Aorta (tissue), 5 donors: ENCODE data around the gene WDR11. TPM values are rescaled to one million over a fixed set of nuclear protein-coding genes. Genes with fewer than 3 reads are reported as not detected.
"Not testable (repeated sequence)": the region's sequence is repeated elsewhere in the genome, so short reads cannot be mapped to it uniquely, and the experiment has no call there.

Experiments
- ATAC-seq: fragments of 200-7000 bp; cut with Tn5 transposase; one replicate; pipeline ENCODE4 v1.9.1; 2022; ENCODE audit warnings: moderate library complexity; ENCODE audit not compliant: low FRiP score
- DNase-seq, 2 donors: peaks; one replicate each; pipeline ENCODE4 v3.0.0-alpha.2; 2020
- H3K27ac ChIP-seq, 2 donors: one replicate each; pipeline ENCODE4 v1.5.1; 2013; ENCODE audit warnings: low read length in 2 of 2, mild to moderate bottlenecking in 2 of 2, moderate library complexity in 2 of 2, control low read depth in 1 of 2, inconsistent platforms in 1 of 2, low read depth in 1 of 2
- H3K27me3 ChIP-seq, 2 donors: one replicate each; pipeline ENCODE4 v1.6.1; 2013; ENCODE audit warnings: control low read depth in 1 of 2, low read length in 1 of 2, mild to moderate bottlenecking in 1 of 2, moderate library complexity in 1 of 2; ENCODE audit not compliant: insufficient read depth in 2 of 2, control insufficient read depth in 1 of 2
- H3K36me3 ChIP-seq, 2 donors: one replicate each; pipeline ENCODE4 v1.6.1; 2013; ENCODE audit warnings: control low read depth in 1 of 2, low read length in 1 of 2, mild to moderate bottlenecking in 1 of 2; ENCODE audit not compliant: insufficient read depth in 2 of 2, control insufficient read depth in 1 of 2
- H3K4me1 ChIP-seq, 2 donors: one replicate each; pipeline ENCODE4 v1.6.1; 2013; ENCODE audit warnings: low read length in 2 of 2, control low read depth in 1 of 2, mild to moderate bottlenecking in 1 of 2, moderate library complexity in 1 of 2; ENCODE audit not compliant: insufficient read depth in 2 of 2, control insufficient read depth in 1 of 2
- H3K4me3 ChIP-seq, 2 donors: one replicate each; pipeline ENCODE4 v1.5.1; 2013; ENCODE audit warnings: low read length in 2 of 2, control low read depth in 1 of 2, mild to moderate bottlenecking in 1 of 2
- H3K9me3 ChIP-seq: one replicate; pipeline ENCODE4 v1.6.1; 2013; ENCODE audit warnings: mild to moderate bottlenecking, low read length; ENCODE audit not compliant: control insufficient read depth
- WGBS, 2 donors: extraction: QIAGEN DNeasy Blood & Tissue Kit; methylation state at CpG; one replicate each; pipeline ENCODE4 v1.1.7; 2013; 5-methylcytosine and 5-hydroxymethylcytosine counted together
- intact Hi-C, 2 donors: fragments of 100-400 bp; cut with DNase I; formaldehyde crosslinking; loops; one replicate each; pipeline versions ENCODE4 v1.14.2 to v1.15.0; 2022
- polyA plus RNA-seq, 2 donors: library from polyadenylated mRNA; stranded (reverse); fragments of 200-250 nt; gene quantifications; one replicate each; pipeline ENCODE4 v1.2.3, GENCODE V29; 2013
- total RNA-seq, 2 donors: library from RNA; stranded (reverse); fragmentation: NEBNext Ultra II Directional; extraction: Animal tissue kit (Norgen Biotek cat#: 25700); gene quantifications; one replicate each; pipeline ENCODE4 v1.2.1, GENCODE V29; 2021
- donor health status: healthy with polysubstance abuse.
- donor health status: Bipolar disorder and iron deficiency.
- donor health status: DM: no; HTN: no; CAD: no.
- donor health status: DM: no; HTN: no; CAD: no.
- donor health status: DM: yes; HTN: yes; CAD: no.

WDR11 gene
- total and polyA plus RNA-seq, 4 donors, result 15.4 to 72.4 (median 40.5) TPM

DNA sequence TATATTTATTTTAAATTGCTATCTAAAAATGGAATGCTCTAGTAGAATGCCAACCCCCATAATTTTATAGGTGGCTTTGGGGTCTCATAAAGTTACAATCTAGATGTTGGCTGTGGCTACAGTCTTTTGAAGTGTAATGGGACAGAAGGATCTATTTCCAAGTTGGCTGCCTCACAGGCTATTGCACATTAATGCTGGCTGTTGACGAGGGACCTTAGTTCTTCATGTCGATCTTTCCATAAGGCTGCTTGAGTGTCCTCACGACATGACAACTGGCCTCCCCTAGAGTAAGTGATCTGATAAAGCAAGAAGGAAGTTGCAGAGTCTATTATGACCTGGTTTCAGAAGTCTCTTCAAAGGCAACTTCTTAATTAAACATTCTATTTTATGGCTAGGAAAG is 36.3 kb downstream of the WDR11 start:
- Histone ChIP-seq H3K27ac (no peak overlapping the region), H3K27me3 (no peaks in the 10 kb centered on the region), H3K9me3 (no peaks in the 10 kb centered on the region), H3K36me3 (peaks cover 10 to 14% of the 10 kb centered on the region in 2 donors), H3K4me3 (no peak overlapping the region), H3K4me1 (no peaks in the 10 kb centered on the region)
- intact Hi-C loops, result no loop called here
- DNase-seq (no peak), ATAC-seq (no peak)
- WGBS, 2 donors, result 85 to 88% methylated on average over 3 of the region's 3 CpGs

DNA sequence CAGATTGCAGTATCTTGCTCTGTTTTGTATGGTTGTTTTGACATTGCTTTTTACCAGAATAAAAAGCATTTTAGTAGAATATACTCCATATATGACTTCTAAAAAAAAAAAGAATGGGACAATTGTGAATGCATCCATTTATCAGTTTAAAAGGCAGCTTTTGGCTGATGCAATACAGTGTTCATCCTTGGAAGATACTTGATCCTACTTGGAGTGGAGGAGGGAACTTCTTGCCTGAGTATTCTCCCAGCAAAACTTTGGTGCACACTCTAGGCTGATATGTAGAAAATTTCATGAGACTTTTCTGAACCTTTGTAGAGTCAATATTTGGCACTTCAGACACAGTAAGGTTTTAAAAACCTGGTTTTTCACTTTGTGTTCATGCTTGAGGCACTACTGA is 40.2 kb downstream of the WDR11 start:
- Histone ChIP-seq H3K27ac (no peak overlapping the region), H3K4me1 (no peaks in the 10 kb centered on the region), H3K4me3 (no peak overlapping the region), H3K36me3 (peaks cover 4 to 7% of the 10 kb centered on the region in 2 donors), H3K9me3 (no peaks in the 10 kb centered on the region), H3K27me3 (no peaks in the 10 kb centered on the region)
- ATAC-seq (no peak), DNase-seq (no peak)
- intact Hi-C loops, result no loop called here

DNA sequence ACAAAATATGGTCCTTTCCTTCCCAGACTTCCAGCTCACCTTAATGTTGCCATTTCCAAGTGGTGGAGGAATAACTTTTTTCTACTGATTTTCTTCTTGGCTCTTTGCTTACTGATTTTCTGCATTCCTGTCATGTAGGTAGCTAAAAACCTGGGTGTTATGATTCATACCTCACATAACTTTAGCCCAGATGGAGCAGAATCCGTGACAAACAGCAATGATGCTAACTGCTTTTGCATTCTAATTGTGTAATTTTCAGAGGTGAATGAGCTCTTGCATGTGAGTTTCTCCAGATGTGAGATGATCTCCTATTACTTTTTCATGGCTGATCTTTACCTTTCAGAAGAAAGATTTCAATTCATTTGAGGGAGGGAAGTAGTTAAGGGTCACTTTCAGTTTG is 43.4 kb downstream of the WDR11 start:
- H3K36me3 ChIP-seq, result peaks cover 4 to 9% of the 10 kb centered on the region in 2 donors
- H3K4me1 ChIP-seq, result no peaks in the 10 kb centered on the region
- DNase-seq (no peak), ATAC-seq (no peak)
- no peak overlapping the region for H3K4me3 ChIP-seq
- WGBS, 2 donors, result 84 to 89% methylated on average over 1 of the region's 1 CpG
- no peaks in the 10 kb centered on the region for H3K27me3 ChIP-seq
- H3K27ac ChIP-seq, result no peak overlapping the region
- no peaks in the 10 kb centered on the region for H3K9me3 ChIP-seq
- intact Hi-C loops, result no loop called here

DNA sequence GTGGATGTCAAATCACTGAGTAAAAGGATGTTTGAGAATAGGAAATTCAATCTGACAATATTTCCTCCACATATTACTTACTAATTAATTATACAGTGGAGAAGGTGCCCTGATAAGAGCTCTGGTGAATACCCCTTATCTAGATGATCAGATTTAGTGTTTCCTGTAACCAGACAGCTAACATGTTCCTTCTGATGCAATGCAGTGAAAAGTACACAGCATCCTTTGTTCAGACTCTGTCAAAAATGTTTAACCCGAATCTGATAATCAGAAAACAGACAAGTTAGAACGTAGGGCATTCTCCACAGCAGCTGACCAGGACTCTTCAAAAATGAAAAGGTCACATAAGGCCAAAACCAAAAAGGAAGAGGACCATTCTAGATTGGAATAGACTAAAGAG is 46.2 kb downstream of the WDR11 start:
- H3K4me3 ChIP-seq, result no peak overlapping the region
- H3K4me1 ChIP-seq, result no peaks in the 10 kb centered on the region
- peaks cover 3 to 11% of the 10 kb centered on the region in 2 donors for H3K36me3 ChIP-seq
- H3K27me3 ChIP-seq, result no peaks in the 10 kb centered on the region
- DNase-seq (no peak), ATAC-seq (no peak)
- H3K9me3 ChIP-seq, result no peaks in the 10 kb centered on the region
- intact Hi-C loops, result no loop called here
- WGBS, 2 donors, result 65 to 79% methylated on average over 2 of the region's 2 CpGs
- no peak overlapping the region for H3K27ac ChIP-seq

DNA sequence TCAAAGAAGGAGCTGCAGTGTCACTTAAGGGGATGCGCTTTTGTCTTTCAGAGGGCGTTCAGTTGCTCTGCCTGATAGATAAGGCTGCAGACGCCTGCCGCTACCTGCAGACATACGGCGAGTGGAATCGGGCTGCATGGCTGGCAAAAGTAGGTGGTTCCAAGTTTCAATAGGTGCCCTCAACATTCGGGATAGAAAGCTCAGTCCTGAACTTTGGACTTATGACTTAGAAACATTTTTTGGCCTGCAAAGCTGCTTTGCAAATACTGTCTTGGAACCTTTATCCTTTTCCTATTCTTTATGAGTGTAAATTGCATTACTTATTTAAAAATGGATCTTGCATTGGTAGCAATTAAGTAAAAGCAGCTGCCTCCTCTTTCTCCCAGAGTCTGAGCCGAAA is 54.1 kb downstream of the WDR11 start:
- intact Hi-C loops, result no loop called here
- Histone ChIP-seq H3K9me3 (peaks cover 2% of the 10 kb centered on the region), H3K27me3 (no peaks in the 10 kb centered on the region), H3K27ac (no peak overlapping the region), H3K4me3 (no peak overlapping the region), H3K4me1 (no peaks in the 10 kb centered on the region), H3K36me3 (peaks cover 30 to 38% of the 10 kb centered on the region in 2 donors)
- WGBS, 2 donors, result 93 to 98% methylated on average over 9 of the region's 9 CpGs
- ATAC-seq (no peak), DNase-seq (peak in 1 of 2 donors; percentile 41)

- ATAC-seq (no peak), DNase-seq (no peak)
- WGBS, 2 donors, result 67 to 84% methylated on average over 9 of the region's 9 CpGs
Observed at GRCh38 chr10:120917521-120918250, 66.5 kb downstream of the WDR11 start.

GRCh38 chr10:120923886-120924285 is 72.7 kb downstream of the WDR11 start:
- 76 to 92% methylated on average over 15 to 29 of the region's 29 CpGs for WGBS, 2 donors
- DNase-seq, H3K9me3 ChIP-seq, H3K27me3 ChIP-seq, H3K4me1 ChIP-seq, H3K36me3 ChIP-seq, H3K4me3 ChIP-seq, H3K27ac ChIP-seq, intact Hi-C loops, ATAC-seq: not testable (repeated sequence)

More at GRCh38 chr10:120917521-120918250, 66.5 kb downstream of the WDR11 start:
- Histone ChIP-seq H3K36me3 (no peaks in the 10 kb centered on the region), H3K27me3 (no peaks in the 10 kb centered on the region), H3K9me3 (no peaks in the 10 kb centered on the region), H3K4me3 (no peak overlapping the region), H3K27ac (no peak overlapping the region), H3K4me1 (no peaks in the 10 kb centered on the region)
- intact Hi-C loops, result no loop called here

DNA sequence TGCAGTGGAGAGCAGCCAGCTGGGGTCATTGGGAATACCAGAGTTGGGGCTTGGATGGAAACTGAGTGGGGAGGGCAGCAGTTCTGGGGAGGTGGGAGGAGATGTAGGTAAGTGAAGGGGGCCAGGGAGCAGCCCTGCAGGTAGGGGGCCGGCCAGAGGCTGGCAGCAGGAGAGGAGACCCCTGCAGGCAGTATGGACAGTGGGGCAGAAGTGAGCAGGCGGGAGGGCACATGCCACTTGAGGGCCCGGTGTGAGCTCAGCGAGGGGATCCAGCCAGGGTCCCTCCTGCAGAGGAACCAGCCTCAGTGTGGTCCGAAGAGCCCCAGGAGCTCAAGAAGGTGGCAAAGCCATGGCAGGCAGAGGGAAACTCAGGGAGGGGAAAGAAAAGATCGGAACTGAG is 75.4 kb downstream of the WDR11 start:
- ATAC-seq, result peak; percentile 19
- no peak for DNase-seq
- Histone ChIP-seq H3K36me3 (no peaks in the 10 kb centered on the region), H3K27me3 (no peaks in the 10 kb centered on the region), H3K27ac (no peak overlapping the region), H3K9me3 (no peaks in the 10 kb centered on the region), H3K4me3 (no peak overlapping the region), H3K4me1 (no peaks in the 10 kb centered on the region)
- WGBS, 2 donors, result 81 to 84% methylated on average over 6 of the region's 6 CpGs
- intact Hi-C loops, result no loop called here

DNA sequence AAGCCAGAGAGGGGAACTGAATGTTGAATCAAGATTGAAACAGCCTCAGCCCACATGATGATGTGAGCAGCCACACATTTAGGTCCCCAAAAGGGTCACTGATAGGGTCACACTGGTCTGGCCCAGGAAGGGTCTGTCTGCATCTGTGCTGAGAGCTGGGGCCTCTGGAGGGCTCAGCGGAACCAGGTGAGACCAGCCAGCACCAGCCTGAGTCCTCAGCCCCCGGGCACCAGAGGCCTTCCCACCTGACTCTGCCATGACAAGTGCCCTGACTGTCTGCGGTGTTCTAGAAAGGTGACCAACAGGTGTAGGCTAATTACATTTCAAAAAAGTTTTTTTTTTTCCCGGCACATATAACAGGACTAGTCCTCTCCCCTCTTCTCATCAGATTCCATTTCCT is 76.2 kb downstream of the WDR11 start:
- no peak for ATAC-seq
- Histone ChIP-seq H3K27ac (no peak overlapping the region), H3K4me1 (no peaks in the 10 kb centered on the region), H3K36me3 (no peaks in the 10 kb centered on the region), H3K27me3 (no peaks in the 10 kb centered on the region), H3K9me3 (no peaks in the 10 kb centered on the region), H3K4me3 (no peak overlapping the region)
- intact Hi-C loops, result no loop called here
- DNase-seq, result no peak
- 84 to 96% methylated on average over 4 of the region's 4 CpGs for WGBS, 2 donors
